IPS-15b (cell line): ENCODE measurements around the gene FUNDC2.
A peak's percentile ranks its signal among the peaks of the same experiment; 100 is the strongest.

Source experiments
- H3K27me3 ChIP-seq: one replicate; pipeline ENCODE4 v1.6.1; 2013; ENCODE audit warnings: low read length; ENCODE audit not compliant: control insufficient read depth, insufficient read depth
- H3K36me3 ChIP-seq: one replicate; pipeline ENCODE4 v1.6.1; 2013; ENCODE audit warnings: low read length; ENCODE audit not compliant: control insufficient read depth, insufficient read depth
- H3K4me1 ChIP-seq: one replicate; pipeline ENCODE4 v1.6.1; 2013; ENCODE audit warnings: mild to moderate bottlenecking, low read length; ENCODE audit not compliant: control insufficient read depth, insufficient read depth
- H3K4me3 ChIP-seq: one replicate; pipeline ENCODE4 v1.5.1; 2013; ENCODE audit warnings: low read depth, low read length
- H3K9ac ChIP-seq: one replicate; pipeline ENCODE4 v1.6.1; 2013; ENCODE audit warnings: low read depth, mild to moderate bottlenecking, low read length
- H3K9me3 ChIP-seq: one replicate; pipeline ENCODE4 v1.6.1; 2013; ENCODE audit warnings: mild to moderate bottlenecking, low read length; ENCODE audit not compliant: control insufficient read depth, insufficient read depth

Gene FUNDC2, protein sequence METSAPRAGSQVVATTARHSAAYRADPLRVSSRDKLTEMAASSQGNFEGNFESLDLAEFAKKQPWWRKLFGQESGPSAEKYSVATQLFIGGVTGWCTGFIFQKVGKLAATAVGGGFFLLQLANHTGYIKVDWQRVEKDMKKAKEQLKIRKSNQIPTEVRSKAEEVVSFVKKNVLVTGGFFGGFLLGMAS

DNA sequence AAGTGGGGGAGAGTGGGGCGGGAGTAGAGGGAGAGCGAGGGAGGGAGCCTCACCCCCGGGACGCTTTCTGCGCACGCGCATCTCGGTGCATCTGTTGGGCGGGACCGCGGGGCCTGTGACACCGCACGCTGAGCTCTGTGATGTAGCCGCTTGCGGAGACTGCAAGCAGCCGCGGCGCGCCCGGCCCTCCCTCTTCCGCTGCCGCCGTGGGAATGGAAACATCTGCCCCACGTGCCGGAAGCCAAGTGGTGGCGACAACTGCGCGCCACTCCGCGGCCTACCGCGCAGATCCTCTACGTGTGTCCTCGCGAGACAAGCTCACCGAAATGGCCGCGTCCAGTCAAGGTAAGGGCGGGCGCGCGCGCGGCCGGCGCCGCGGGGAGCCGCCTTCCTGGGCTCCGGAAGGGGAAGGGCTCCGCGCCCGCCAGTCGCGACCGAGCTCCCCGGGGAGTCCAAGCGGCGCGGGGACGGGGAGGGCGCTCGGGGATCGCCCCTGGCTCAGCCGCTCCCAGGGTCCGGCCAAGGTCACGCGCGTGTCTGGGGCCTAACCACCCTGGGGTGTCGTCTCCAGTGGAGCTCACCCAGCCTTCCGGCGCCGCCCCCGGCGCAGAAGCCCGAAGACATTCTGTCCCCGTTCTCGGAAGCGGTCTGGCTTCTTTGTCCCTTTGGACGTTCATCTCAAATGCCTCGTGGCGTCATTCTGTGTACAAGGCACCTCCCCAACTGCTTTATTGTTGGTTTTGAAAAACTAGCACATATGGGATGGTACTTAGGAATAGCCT, at the start of gene FUNDC2:
TSS of gene FUNDC2 (plus strand) at position 118 of the 782 bp plus-strand sequence. CDS start at position 213, 95 bp downstream.
- Histone ChIP-seq H3K9me3 (no peaks in the 10 kb centered on the region), H3K4me1 (no peaks in the 10 kb centered on the region), H3K27me3 (no peaks in the 10 kb centered on the region), H3K4me3 (peak within 1 kb of the TSS; percentile 62), H3K36me3 (no peaks in the 10 kb centered on the region), H3K9ac (peak within 1 kb of the TSS; percentile 63)

DNA sequence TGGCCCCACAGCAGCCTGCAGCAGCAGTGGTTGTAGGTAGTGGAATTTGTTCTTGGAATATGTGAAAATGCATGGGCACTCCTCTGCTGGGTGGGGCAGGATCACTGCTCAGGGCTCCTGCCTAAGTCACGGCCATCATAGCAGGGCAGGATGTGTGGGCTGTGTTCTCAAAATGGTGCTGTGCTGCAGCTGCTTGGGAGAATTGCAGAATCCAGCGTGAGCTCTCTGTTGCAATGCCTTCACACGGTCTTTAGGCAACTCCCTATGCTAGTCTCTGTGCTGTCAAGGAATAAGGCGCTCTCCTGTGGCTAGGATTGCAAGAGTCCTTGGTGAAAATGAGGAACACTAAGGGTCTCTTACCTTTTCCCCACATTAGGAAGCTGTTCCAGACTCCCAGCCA, 47.0 kb upstream of the FUNDC2 start:
- no peaks in the 10 kb centered on the region for H3K36me3 ChIP-seq
- H3K4me1 ChIP-seq = no peaks in the 10 kb centered on the region
- H3K9me3 ChIP-seq = peaks cover 3% of the 10 kb centered on the region
- no peak overlapping the region for H3K4me3 ChIP-seq
- H3K27me3 ChIP-seq = no peaks in the 10 kb centered on the region
- no peak overlapping the region for H3K9ac ChIP-seq

- Histone ChIP-seq H3K9me3 (peaks cover 3% of the 10 kb centered on the region), H3K36me3 (no peaks in the 10 kb centered on the region), H3K4me3 (no peak overlapping the region), H3K9ac (no peak overlapping the region), H3K27me3 (no peaks in the 10 kb centered on the region), H3K4me1 (no peaks in the 10 kb centered on the region)
Observed at GRCh38 chrX:154980330-154981115, 46.1 kb upstream of the FUNDC2 start.

GRCh38 chrX:154981116-154981411, 45.6 kb upstream of the FUNDC2 start:
- no peaks in the 10 kb centered on the region for H3K27me3 ChIP-seq
- H3K4me3 ChIP-seq = no peak overlapping the region
- H3K9ac ChIP-seq = no peak overlapping the region
- no peaks in the 10 kb centered on the region for H3K4me1 ChIP-seq
- H3K36me3 ChIP-seq = no peaks in the 10 kb centered on the region
- H3K9me3 ChIP-seq = peaks cover 3% of the 10 kb centered on the region

DNA sequence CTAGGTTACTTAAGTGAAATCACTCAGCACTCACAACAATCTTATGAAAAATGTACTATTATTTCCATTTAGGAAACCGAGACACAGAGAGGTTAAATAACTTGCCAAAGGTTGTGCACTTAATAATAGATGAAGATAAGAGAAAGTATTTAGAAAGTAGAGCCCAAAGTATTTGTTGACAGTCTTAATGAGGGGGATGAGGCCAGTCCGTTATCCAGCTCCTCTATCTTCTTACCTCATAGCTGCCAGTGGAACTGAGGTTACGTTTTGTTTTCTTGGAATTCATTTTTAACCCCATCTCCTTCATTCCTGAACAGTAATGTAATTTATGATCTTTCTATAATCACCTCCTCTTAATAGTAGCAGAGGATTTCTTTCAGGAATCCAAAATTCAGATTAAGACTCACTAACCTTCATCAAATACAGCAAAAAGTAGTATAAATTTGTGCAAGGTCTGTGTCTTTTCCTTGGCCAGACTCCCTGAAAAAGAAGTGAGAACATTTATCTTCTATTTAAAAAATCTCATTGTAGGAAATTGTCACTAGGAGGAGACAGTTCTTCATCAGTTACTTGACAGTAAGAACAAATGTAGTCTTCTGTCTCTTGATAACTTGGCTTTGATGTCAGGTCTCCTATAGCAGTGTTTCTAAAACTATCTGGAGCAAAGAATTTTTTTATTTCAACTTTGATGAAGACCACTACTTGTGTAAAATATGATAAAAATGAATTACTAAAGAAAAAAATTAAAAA, 39.6 kb upstream of the FUNDC2 start:
- Histone ChIP-seq H3K9me3 (peaks cover 2% of the 10 kb centered on the region), H3K4me1 (no peaks in the 10 kb centered on the region), H3K27me3 (no peaks in the 10 kb centered on the region), H3K4me3 (no peak overlapping the region), H3K36me3 (no peaks in the 10 kb centered on the region), H3K9ac (no peak overlapping the region)

DNA sequence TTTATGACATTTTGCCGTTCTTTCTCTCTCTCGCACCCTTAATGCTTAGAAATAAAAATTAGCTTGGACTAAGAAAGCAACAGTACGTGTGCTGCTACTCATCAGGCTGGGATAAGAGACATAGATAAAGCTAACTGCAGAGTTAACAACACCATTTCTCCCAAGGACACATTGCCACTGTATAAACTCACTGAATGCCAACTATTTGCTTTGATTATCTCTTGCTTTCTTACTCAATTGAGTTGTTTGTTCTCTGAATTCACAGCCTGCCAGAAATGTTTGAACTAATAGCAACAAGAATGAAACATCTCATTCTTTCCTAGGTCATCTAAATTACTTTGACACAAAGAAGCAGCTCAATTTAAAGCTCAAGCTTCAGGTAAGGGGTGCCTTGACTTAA, 38.7 kb upstream of the FUNDC2 start:
- no peaks in the 10 kb centered on the region for H3K27me3 ChIP-seq
- no peak overlapping the region for H3K4me3 ChIP-seq
- H3K4me1 ChIP-seq = no peaks in the 10 kb centered on the region
- no peak overlapping the region for H3K9ac ChIP-seq
- peaks cover 2% of the 10 kb centered on the region for H3K9me3 ChIP-seq
- no peaks in the 10 kb centered on the region for H3K36me3 ChIP-seq

DNA sequence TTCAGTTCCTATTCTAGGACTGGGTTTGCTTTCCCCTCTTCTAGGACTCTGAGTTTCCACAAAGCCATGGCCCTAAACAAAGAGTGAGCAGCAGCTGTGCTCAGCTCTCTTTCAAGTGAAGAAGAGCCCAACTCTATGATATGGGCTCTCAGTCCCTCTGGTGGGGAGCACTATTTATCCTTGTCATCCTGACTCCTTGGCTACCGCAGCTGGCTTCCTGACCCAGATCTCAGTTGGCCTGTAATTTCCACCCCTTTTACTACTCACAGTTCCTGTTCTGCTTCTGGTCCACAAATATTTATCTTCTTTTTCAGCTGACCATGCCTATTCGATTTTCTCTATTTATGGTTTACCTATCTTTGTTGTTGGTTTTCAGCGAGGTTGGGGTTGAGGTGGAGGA, 37.9 kb upstream of the FUNDC2 start:
- Histone ChIP-seq H3K27me3 (no peaks in the 10 kb centered on the region), H3K9me3 (peaks cover 2% of the 10 kb centered on the region), H3K36me3 (no peaks in the 10 kb centered on the region), H3K4me1 (no peaks in the 10 kb centered on the region), H3K9ac (no peak overlapping the region), H3K4me3 (no peak overlapping the region)

DNA sequence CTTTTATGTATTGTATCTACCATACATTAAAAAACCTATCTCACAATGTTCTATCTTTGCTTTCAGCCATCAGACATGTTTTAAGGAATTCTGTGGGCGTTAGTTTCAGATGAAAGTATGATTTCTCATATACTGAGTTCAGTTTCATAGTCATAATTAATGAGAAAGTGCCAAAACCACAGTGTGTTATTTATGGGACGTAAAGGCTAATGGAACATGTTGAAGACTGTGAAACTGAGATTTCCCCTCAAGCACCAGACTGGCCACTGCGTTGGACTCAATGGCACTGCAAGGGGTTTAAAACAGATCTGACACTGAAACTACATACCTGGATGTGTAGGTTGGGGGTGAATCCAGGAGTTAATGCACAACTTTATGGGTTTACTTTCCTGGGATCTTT, 36.1 kb upstream of the FUNDC2 start:
- peaks cover 2% of the 10 kb centered on the region for H3K9me3 ChIP-seq
- no peaks in the 10 kb centered on the region for H3K27me3 ChIP-seq
- no peaks in the 10 kb centered on the region for H3K36me3 ChIP-seq
- H3K4me1 ChIP-seq = no peaks in the 10 kb centered on the region
- no peak overlapping the region for H3K4me3 ChIP-seq
- H3K9ac ChIP-seq = no peak overlapping the region

- Histone ChIP-seq H3K4me3 (no peak overlapping the region), H3K27me3 (no peaks in the 10 kb centered on the region), H3K4me1 (no peaks in the 10 kb centered on the region), H3K9me3 (peaks cover 2% of the 10 kb centered on the region), H3K36me3 (no peaks in the 10 kb centered on the region), H3K9ac (no peak overlapping the region)
Observed at GRCh38 chrX:154991039-154991438, 35.6 kb upstream of the FUNDC2 start.

- Histone ChIP-seq H3K4me1 (no peaks in the 10 kb centered on the region), H3K9me3 (peaks cover 2% of the 10 kb centered on the region), H3K9ac (no peak overlapping the region), H3K27me3 (no peaks in the 10 kb centered on the region), H3K36me3 (no peaks in the 10 kb centered on the region), H3K4me3 (no peak overlapping the region)
Observed at GRCh38 chrX:154991476-154991875, 35.2 kb upstream of the FUNDC2 start.

DNA sequence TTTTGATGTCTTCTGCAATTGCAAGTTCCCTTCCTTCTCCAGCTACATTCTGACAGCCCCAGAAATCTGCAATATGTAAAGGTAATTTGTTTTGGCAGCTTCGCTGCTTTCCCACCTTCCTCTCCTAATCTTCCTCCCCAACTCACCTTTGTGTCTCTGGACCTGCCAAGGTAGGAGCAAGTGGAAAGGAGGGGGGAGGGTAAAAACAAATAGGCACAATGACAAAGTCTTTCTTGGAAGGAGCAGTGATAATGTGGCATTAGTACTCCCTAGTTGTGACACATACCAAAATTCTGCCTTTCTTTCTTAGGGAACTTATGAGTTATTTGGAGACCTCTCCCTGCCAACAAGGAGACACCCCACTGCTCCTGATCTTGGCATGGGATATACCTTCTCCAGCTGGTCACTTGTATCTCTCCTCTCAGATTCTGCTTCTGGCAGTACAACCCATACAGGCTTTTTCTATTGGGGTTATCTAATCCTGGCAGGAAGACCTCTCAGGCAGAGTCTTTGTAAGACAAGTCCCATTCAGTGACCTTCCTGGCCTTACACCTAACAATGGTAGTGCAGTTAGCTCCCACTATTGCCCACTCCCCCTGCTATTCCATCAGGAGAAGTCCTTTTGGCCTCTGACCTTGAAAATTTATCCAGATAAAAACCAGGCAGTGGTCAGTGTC, 28.3 kb upstream of the FUNDC2 start:
- H3K9ac ChIP-seq = no peak overlapping the region
- H3K9me3 ChIP-seq = peaks cover 4% of the 10 kb centered on the region
- H3K4me3 ChIP-seq = no peak overlapping the region
- no peaks in the 10 kb centered on the region for H3K36me3 ChIP-seq
- H3K27me3 ChIP-seq = no peaks in the 10 kb centered on the region
- no peaks in the 10 kb centered on the region for H3K4me1 ChIP-seq
